Osteocyte (in vitro differentiated cells): ENCODE results near the gene SLC12A6. TPM values are rescaled to one million over a fixed set of nuclear protein-coding genes. Genes with fewer than 3 reads are reported as not detected.

ENCODE experiments used
- DNase-seq: peaks from one replicate; pipeline ENCODE4 v3.0.0; 2021; ENCODE audit warnings: mixed read lengths; ENCODE audit not compliant: unreplicated experiment; ENCODE audit errors: extremely low spot score
- H3K27ac Mint-ChIP-seq: one replicate; pipeline ENCODE4 v1.8.0; 2021; ENCODE audit warnings: mild to moderate bottlenecking, mixed read lengths; ENCODE audit not compliant: unreplicated experiment
- H3K27me3 Mint-ChIP-seq: one replicate; pipeline ENCODE4 v1.8.0; 2021; ENCODE audit warnings: mixed read lengths; ENCODE audit not compliant: unreplicated experiment
- H3K36me3 Mint-ChIP-seq: one replicate; pipeline ENCODE4 v1.8.0; 2021; ENCODE audit warnings: mixed read lengths; ENCODE audit not compliant: unreplicated experiment
- H3K4me1 Mint-ChIP-seq: one replicate; pipeline ENCODE4 v1.8.0; 2021; ENCODE audit warnings: mixed read lengths; ENCODE audit not compliant: unreplicated experiment
- H3K4me3 Mint-ChIP-seq: one replicate; pipeline ENCODE4 v1.8.0; 2021; ENCODE audit warnings: mild to moderate bottlenecking, moderate library complexity, mixed read lengths; ENCODE audit not compliant: unreplicated experiment
- H3K9me3 Mint-ChIP-seq: one replicate; pipeline ENCODE4 v1.8.0; 2021; ENCODE audit warnings: mixed read lengths; ENCODE audit not compliant: unreplicated experiment
- CTCF ChIP-seq: fragments of 200-600 bp; sonication (generic); IDR thresholded peaks from 2 replicates; pipeline ENCODE4 v1.5.0; 2021; ENCODE audit warnings: antibody characterized with exemption, mild to moderate bottlenecking, moderate library complexity
- total RNA-seq: library from RNA; stranded (reverse); gene quantifications from 2 replicates; pipeline ENCODE4 v1.2.1, GENCODE V29; 2021

Gene SLC12A6
- total RNA-seq, 1 donor from 2014 or later = 52.3 TPM

DNA sequence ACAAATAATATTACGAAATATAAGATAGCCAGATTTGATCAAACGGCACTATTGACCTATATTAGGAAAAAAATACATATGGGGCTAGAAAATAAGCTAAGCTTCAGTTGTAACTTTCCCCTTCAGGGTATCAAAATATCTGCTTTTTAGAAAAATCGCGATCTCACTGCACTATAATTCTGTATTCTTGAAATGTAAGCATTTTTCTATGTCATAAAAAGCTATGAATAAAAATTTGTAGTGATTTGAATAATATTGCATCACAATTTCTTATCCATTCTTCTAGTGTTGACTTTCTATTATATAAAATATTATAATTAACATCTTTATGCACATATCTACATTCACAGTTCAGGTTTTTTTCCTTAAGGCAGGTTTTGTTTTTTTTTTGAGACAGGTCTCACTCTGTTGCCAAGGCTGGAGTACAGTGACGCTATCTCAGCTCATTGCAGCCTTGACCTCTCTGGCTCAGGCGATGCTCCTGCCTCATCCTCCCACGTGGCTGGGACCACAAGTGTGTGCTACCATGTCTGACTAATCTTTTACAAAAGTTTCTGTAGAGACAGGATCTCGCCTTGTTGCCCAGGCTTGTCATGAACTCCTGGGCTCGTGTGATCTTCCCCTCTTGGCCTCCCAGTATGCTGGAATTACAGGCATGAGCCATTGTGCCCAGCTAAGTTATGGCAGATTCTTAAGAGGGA, 91.2 kb downstream of the SLC12A6 start:
- no peak for TF ChIP-seq CTCF
- DNase-seq = no peak
- Mint-ChIP-seq H3K9me3 (no peaks in the 10 kb centered on the region), H3K36me3 (peaks cover 42% of the 10 kb centered on the region), H3K27ac (no peak overlapping the region), H3K27me3 (no peaks in the 10 kb centered on the region), H3K4me3 (no peak overlapping the region), H3K4me1 (no peaks in the 10 kb centered on the region)

GRCh38 chr15:34243226-34243625, 94.4 kb downstream of the SLC12A6 start:
- H3K9me3 Mint-ChIP-seq = no peaks in the 10 kb centered on the region

DNA sequence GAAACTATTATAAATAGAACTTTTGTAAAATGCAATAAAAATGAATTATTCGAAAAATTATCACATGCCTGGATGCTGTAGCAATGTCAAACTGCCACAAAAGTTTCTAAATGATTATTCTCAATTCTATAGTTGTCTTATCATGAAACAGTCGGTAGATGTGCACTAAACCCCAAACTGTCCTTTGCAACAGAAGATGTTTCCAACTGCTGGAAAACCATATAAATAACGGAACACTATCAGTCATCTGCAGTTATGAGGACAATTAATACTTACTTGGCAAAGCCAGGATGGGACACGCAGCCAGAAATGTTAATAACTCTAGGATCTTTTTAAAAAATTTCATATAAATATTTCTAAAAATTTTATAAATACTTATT, 95.3 kb downstream of the SLC12A6 start:
- no peak for TF ChIP-seq CTCF
- Mint-ChIP-seq H3K36me3 (peaks cover 48% of the 10 kb centered on the region), H3K4me3 (no peak overlapping the region), H3K4me1 (peaks cover 17% of the 10 kb centered on the region), H3K27ac (no peak overlapping the region), H3K27me3 (no peaks in the 10 kb centered on the region), H3K9me3 (no peaks in the 10 kb centered on the region)
- DNase-seq = no peak

More at GRCh38 chr15:34243226-34243625, 94.4 kb downstream of the SLC12A6 start:
- no peak overlapping the region for H3K4me3 Mint-ChIP-seq
- H3K4me1 Mint-ChIP-seq = peaks cover 17% of the 10 kb centered on the region
- DNase-seq = no peak
- no peak for TF ChIP-seq CTCF
- H3K36me3 Mint-ChIP-seq = peaks cover 42% of the 10 kb centered on the region
- no peak overlapping the region for H3K27ac Mint-ChIP-seq
- no peaks in the 10 kb centered on the region for H3K27me3 Mint-ChIP-seq

GRCh38 chr15:34241376-34242330, 95.9 kb downstream of the SLC12A6 start:
- H3K27ac Mint-ChIP-seq = peak overlapping the region; percentile 1
- DNase-seq = no peak
- peak; percentile 80 for TF ChIP-seq CTCF
- H3K27me3 Mint-ChIP-seq = no peaks in the 10 kb centered on the region
- H3K4me1 Mint-ChIP-seq = peaks cover 17% of the 10 kb centered on the region
- H3K9me3 Mint-ChIP-seq = no peaks in the 10 kb centered on the region
- H3K4me3 Mint-ChIP-seq = no peak overlapping the region
- peaks cover 50% of the 10 kb centered on the region for H3K36me3 Mint-ChIP-seq

DNA sequence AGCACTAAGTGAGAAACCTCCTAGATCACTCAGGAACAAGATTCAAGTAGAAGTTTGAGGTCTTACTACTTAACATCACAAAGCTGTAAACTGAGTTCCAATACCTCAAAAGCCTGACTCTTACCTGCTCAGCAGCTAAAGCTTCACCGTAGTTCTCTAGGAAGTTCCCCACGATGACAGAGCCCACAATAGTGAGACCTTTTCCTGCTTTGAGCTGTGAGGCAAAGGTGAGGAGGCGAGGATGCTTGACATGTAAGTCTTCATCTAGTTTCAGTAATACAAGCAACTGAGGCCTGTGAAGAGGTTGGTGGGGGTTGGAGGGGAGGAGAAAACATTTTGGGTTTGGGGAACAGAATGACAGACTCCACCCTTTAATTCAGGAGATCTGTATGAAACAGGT, 97.0 kb downstream of the SLC12A6 start:
- H3K9me3 Mint-ChIP-seq = no peaks in the 10 kb centered on the region

More for the DNA sequence above, 97.0 kb downstream of the SLC12A6 start:
- H3K27ac Mint-ChIP-seq = peak overlapping the region; percentile 95
- peaks cover 17% of the 10 kb centered on the region for H3K4me1 Mint-ChIP-seq
- H3K27me3 Mint-ChIP-seq = no peaks in the 10 kb centered on the region
- peaks cover 59% of the 10 kb centered on the region for H3K36me3 Mint-ChIP-seq
- no peak for TF ChIP-seq CTCF
- no peak for DNase-seq
- H3K4me3 Mint-ChIP-seq = no peak overlapping the region
